ENCODE results near the gene CDH4.

- TF ChIP-seq POLR2A (IDR thresholded peaks at IDR 0.05; ENCODE audit: low read length): no peak
- no peak for TF ChIP-seq GATA1 (IDR thresholded peaks at IDR 0.05; ENCODE audit: low read depth, low read length)
These were observed 135.3 kb downstream of the CDH4 start for GRCh38 chr20:61387204-61387953.
